GM12891 (cell line): Measurements from ENCODE around the gene AVPR2.

Experiments used
- POLR2A ChIP-seq: IDR thresholded peaks from 2 replicates; pipeline ENCODE4 v1.6.1; 2011; ENCODE audit warnings: low read depth, low read length, control low read depth
- POLR2AphosphoS5 ChIP-seq: IDR thresholded peaks from 2 replicates; pipeline ENCODE4 v1.6.1; 2011; ENCODE audit warnings: low read depth, low read length, control low read depth
- TAF1 ChIP-seq: IDR thresholded peaks from 2 replicates; pipeline ENCODE4 v1.6.1; 2011; ENCODE audit warnings: low read depth, low read length, control low read depth

GRCh38 chrX:153866302-153867019 lies 38.0 kb upstream of the AVPR2 start:
- no peak for TF ChIP-seq POLR2A
- no peak for TF ChIP-seq POLR2AphosphoS5
- TF ChIP-seq TAF1: no peak
